Karpas-422 (cell line): ENCODE measurements around the gene S100A1. TPM values are rescaled to one million over a fixed set of nuclear protein-coding genes. Genes with fewer than 3 reads are reported as not detected.
"Not testable (repeated sequence)": the region's sequence is repeated elsewhere in the genome, so short reads cannot be mapped to it uniquely, and the experiment has no call there.

ENCODE experiments used
- DNase-seq: peaks from one replicate; pipeline ENCODE4 v3.0.0-alpha.2; 2015
- H2AFZ ChIP-seq: fragments of 200-600 bp; sonication (generic); 2 replicates; pipeline ENCODE4 v1.6.1; 2014; ENCODE audit warnings: antibody characterized with exemption, low read length, mixed read lengths
- H3K27ac ChIP-seq: fragments of 200-600 bp; sonication (generic); 2 replicates; pipeline ENCODE4 v1.5.1; 2014; ENCODE audit warnings: mild to moderate bottlenecking, low read length, moderate library complexity
- H3K27me3 ChIP-seq: fragments of 200-600 bp; sonication (generic); 2 replicates; pipeline ENCODE4 v1.6.1; 2014; ENCODE audit warnings: low read length, mixed read lengths
- H3K36me3 ChIP-seq: fragments of 200-600 bp; sonication (generic); 2 replicates; pipeline ENCODE4 v1.6.1; 2014; ENCODE audit warnings: low read length, mixed read lengths; ENCODE audit not compliant: insufficient read depth
- H3K4me1 ChIP-seq: fragments of 200-600 bp; sonication (generic); 2 replicates; pipeline ENCODE4 v1.6.1; 2014; ENCODE audit warnings: mild to moderate bottlenecking, low read length, mixed read lengths
- H3K4me2 ChIP-seq: fragments of 200-600 bp; sonication (generic); 2 replicates; pipeline ENCODE4 v1.6.1; 2014; ENCODE audit warnings: low read length, low read depth, mild to moderate bottlenecking; ENCODE audit not compliant: poor library complexity, severe bottlenecking
- H3K4me3 ChIP-seq: fragments of 200-600 bp; sonication (generic); 2 replicates; pipeline ENCODE4 v1.5.1; 2014; ENCODE audit warnings: mild to moderate bottlenecking, antibody characterized with exemption, low read length, mixed read lengths
- H3K79me2 ChIP-seq: fragments of 200-600 bp; sonication (generic); 2 replicates; pipeline ENCODE4 v1.6.1; 2014; ENCODE audit warnings: mild to moderate bottlenecking, low read length, mixed read lengths
- H3K9ac ChIP-seq: fragments of 200-600 bp; sonication (generic); 2 replicates; pipeline ENCODE4 v1.6.0; 2014; ENCODE audit warnings: low read length
- H3K9me2 ChIP-seq: fragments of 200-600 bp; sonication (generic), shearing (Covaris generic); replicated peaks from 2 replicates; pipeline ENCODE4 v1.6.0; 2014; ENCODE audit warnings: mild to moderate bottlenecking, low read length, moderate library complexity; ENCODE audit not compliant: insufficient read depth
- H3K9me3 ChIP-seq: fragments of 300-700, 200-600 bp; sonication (generic); 2 replicates; pipeline ENCODE4 v1.6.1; 2014; ENCODE audit warnings: low read length, mixed read lengths
- H4K20me1 ChIP-seq: fragments of 200-600 bp; sonication (generic); 2 replicates; pipeline ENCODE4 v1.6.1; 2014; ENCODE audit warnings: mild to moderate bottlenecking, antibody characterized with exemption, low read length, low read depth; ENCODE audit not compliant: insufficient read depth
- total RNA-seq: library from RNA; depleted of rRNA; stranded (reverse); fragments of >200 nt; shearing (Covaris generic); gene quantifications from 2 replicates; pipeline ENCODE4 v1.2.3, GENCODE V29; 2014; ENCODE audit warnings: low replicate concordance

S100A1 gene
- total RNA-seq, 1 experiment from 2014 or later = 15.9 TPM

- Histone ChIP-seq H3K9me2 (no peaks in the 10 kb centered on the region), H3K4me2 (no peak overlapping the region), H3K27ac (no peak overlapping the region), H4K20me1 (peaks cover 12% of the 10 kb centered on the region; the same call in 1 of the 2 replicates), H3K79me2 (peaks cover 37% of the 10 kb centered on the region), H3K9me3 (no peaks in the 10 kb centered on the region), H2AFZ (no peak overlapping the region), H3K4me1 (peaks cover 14% of the 10 kb centered on the region), H3K36me3 (peaks cover 66% of the 10 kb centered on the region), H3K4me3 (no peak overlapping the region), H3K27me3 (no peaks in the 10 kb centered on the region), H3K9ac (no peak overlapping the region)
- DNase-seq = no peak
Observed at GRCh38 chr1:153638261-153638660, 10.0 kb downstream of the S100A1 start.

- Histone ChIP-seq H3K27ac (no peak overlapping the region), H3K4me2 (no peak overlapping the region), H3K9me2 (no peaks in the 10 kb centered on the region), H3K36me3 (peaks cover 77% of the 10 kb centered on the region), H4K20me1 (peaks cover 12% of the 10 kb centered on the region; the same call in 1 of the 2 replicates), H2AFZ (no peak overlapping the region), H3K4me1 (peaks cover 14% of the 10 kb centered on the region), H3K9me3 (no peaks in the 10 kb centered on the region), H3K9ac (no peak overlapping the region), H3K4me3 (no peak overlapping the region), H3K27me3 (no peaks in the 10 kb centered on the region), H3K79me2 (peaks cover 36% of the 10 kb centered on the region)
- DNase-seq = no peak
Observed at GRCh38 chr1:153639280-153639679, 11.0 kb downstream of the S100A1 start.

- Histone ChIP-seq H3K79me2 (peaks cover 27% of the 10 kb centered on the region), H4K20me1 (peaks cover 12% of the 10 kb centered on the region; the same call in 1 of the 2 replicates)
- not testable (repeated sequence) for H2AFZ ChIP-seq
Observed at GRCh38 chr1:153640213-153640612, 12.0 kb downstream of the S100A1 start.

GRCh38 chr1:153640861-153641260 lies 12.6 kb downstream of the S100A1 start:
- Histone ChIP-seq H3K27ac (no peak overlapping the region), H3K27me3 (no peaks in the 10 kb centered on the region)
- DNase-seq = no peak

More at GRCh38 chr1:153640213-153640612, 12.0 kb downstream of the S100A1 start:
- not testable (repeated sequence) for DNase-seq, H3K9ac ChIP-seq, H3K27me3 ChIP-seq, H3K4me3 ChIP-seq, H3K4me1 ChIP-seq, H3K27ac ChIP-seq, H3K9me3 ChIP-seq, H3K4me2 ChIP-seq, H3K9me2 ChIP-seq
- H3K36me3 ChIP-seq = peaks cover 86% of the 10 kb centered on the region

GRCh38 chr1:153642161-153642560 lies 13.9 kb downstream of the S100A1 start:
- Histone ChIP-seq H3K4me2 (no peak overlapping the region), H4K20me1 (0 out of 2 replicates have a peak, but pooled peaks cover 9% of the 10 kb centered on the region), H3K9me2 (no peaks in the 10 kb centered on the region), H3K36me3 (peaks cover 78% of the 10 kb centered on the region), H3K9me3 (no peaks in the 10 kb centered on the region), H3K4me3 (no peak overlapping the region), H3K27me3 (no peaks in the 10 kb centered on the region), H3K27ac (no peak overlapping the region), H3K79me2 (peaks cover 9% of the 10 kb centered on the region; the same call in 1 of the 2 replicates), H3K4me1 (no peaks in the 10 kb centered on the region), H2AFZ (no peak overlapping the region), H3K9ac (no peak overlapping the region)
- no peak for DNase-seq

More at GRCh38 chr1:153640861-153641260, 12.6 kb downstream of the S100A1 start:
- H3K9me2 ChIP-seq = no peaks in the 10 kb centered on the region
- peaks cover 20% of the 10 kb centered on the region for H3K79me2 ChIP-seq
- H3K9me3 ChIP-seq = no peaks in the 10 kb centered on the region
- H3K36me3 ChIP-seq = peaks cover 90% of the 10 kb centered on the region
- peaks cover 3% of the 10 kb centered on the region; the same call in 1 of the 2 replicates for H3K4me1 ChIP-seq
- peaks cover 10% of the 10 kb centered on the region; the same call in 1 of the 2 replicates for H4K20me1 ChIP-seq
- H3K4me3 ChIP-seq = no peak overlapping the region
- H3K4me2 ChIP-seq = no peak overlapping the region
- no peak overlapping the region for H3K9ac ChIP-seq
- H2AFZ ChIP-seq = no peak overlapping the region

- Histone ChIP-seq H3K27ac (no peak overlapping the region), H3K4me1 (no peaks in the 10 kb centered on the region), H2AFZ (no peak overlapping the region), H4K20me1 (0 out of 2 replicates have a peak, but pooled peaks cover 9% of the 10 kb centered on the region), H3K4me3 (no peak overlapping the region), H3K9me2 (no peaks in the 10 kb centered on the region), H3K36me3 (peaks cover 69% of the 10 kb centered on the region), H3K27me3 (no peaks in the 10 kb centered on the region), H3K4me2 (no peak overlapping the region), H3K9ac (no peak overlapping the region), H3K79me2 (peaks cover 3% of the 10 kb centered on the region; the same call in 1 of the 2 replicates), H3K9me3 (no peaks in the 10 kb centered on the region)
- no peak for DNase-seq
Observed at GRCh38 chr1:153643100-153643499, 14.9 kb downstream of the S100A1 start.

GRCh38 chr1:153643816-153644215 lies 15.6 kb downstream of the S100A1 start:
- no peak overlapping the region for H3K9ac ChIP-seq
- H3K4me1 ChIP-seq = no peaks in the 10 kb centered on the region
- no peak overlapping the region for H2AFZ ChIP-seq
- no peaks in the 10 kb centered on the region for H3K9me3 ChIP-seq
- H3K27me3 ChIP-seq = no peaks in the 10 kb centered on the region
- H4K20me1 ChIP-seq = 0 out of 2 replicates have a peak, but pooled peaks cover 9% of the 10 kb centered on the region
- no peaks in the 10 kb centered on the region for H3K9me2 ChIP-seq
- H3K4me2 ChIP-seq = no peak overlapping the region
- DNase-seq = no peak
- no peak overlapping the region for H3K4me3 ChIP-seq
- H3K79me2 ChIP-seq = peaks cover 3% of the 10 kb centered on the region; the same call in 1 of the 2 replicates
- H3K36me3 ChIP-seq = peaks cover 62% of the 10 kb centered on the region
- H3K27ac ChIP-seq = no peak overlapping the region

- Histone ChIP-seq H3K4me1 (no peaks in the 10 kb centered on the region), H3K4me2 (no peak overlapping the region), H3K9me2 (no peaks in the 10 kb centered on the region), H3K9me3 (no peaks in the 10 kb centered on the region), H3K9ac (no peak overlapping the region), H3K4me3 (no peak overlapping the region), H3K36me3 (peaks cover 38% of the 10 kb centered on the region), H4K20me1 (0 out of 2 replicates have a peak, but pooled peaks cover 4% of the 10 kb centered on the region), H3K27me3 (no peaks in the 10 kb centered on the region), H3K79me2 (no peaks in the 10 kb centered on the region), H2AFZ (no peak overlapping the region), H3K27ac (no peak overlapping the region)
- DNase-seq = no peak
Observed at GRCh38 chr1:153646672-153647345, 18.6 kb downstream of the S100A1 start.
